Right kidney (tissue), 1 donor: ENCODE results near the gene QRFPR.
"Not testable (repeated sequence)": the region's sequence is repeated elsewhere in the genome, so short reads cannot be mapped to it uniquely, and the experiment has no call there.

ENCODE experiments used
- DNase-seq: peaks from one replicate; pipeline ENCODE4 v3.0.0-alpha.2; 2016

Gene QRFPR

DNA sequence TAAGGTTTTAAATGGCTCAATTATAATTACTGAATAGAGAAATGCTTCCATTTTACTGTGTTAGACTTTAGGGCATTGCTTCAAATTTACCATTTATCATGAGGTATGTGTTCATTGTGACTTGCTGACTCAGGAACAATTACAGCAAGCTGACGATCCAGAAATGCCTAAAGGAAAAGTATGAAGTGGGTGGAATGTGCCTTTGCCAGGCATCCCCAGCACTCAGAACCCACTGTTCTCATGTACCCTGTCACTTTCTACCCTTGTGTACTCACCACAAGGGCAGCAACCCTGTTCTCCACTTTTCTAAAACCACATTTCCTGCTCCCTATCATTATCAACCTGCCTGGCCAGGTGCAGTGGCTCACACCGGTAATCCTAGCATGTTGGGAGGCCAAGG lies 41.5 kb downstream of the QRFPR start:
- DNase-seq: no peak

DNA sequence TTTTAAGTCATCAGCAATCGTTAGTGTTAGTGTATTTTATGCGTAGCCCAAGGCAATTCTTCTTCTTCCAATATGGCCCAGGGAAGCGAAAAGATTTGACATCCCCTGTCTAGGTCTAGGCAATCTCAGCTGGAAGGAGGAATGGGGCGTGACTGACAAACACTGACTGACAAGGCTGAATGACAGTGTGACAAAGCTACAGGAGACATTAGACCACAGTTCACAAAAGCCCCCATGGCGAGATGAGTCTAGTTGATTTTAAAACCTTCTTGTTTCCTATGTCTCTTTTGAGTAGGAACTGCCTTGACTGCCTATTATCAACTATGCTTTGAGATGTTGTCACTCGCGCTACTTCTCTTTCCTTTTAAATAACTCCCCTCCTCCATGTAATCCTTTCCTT lies 42.3 kb downstream of the QRFPR start:
- no peak for DNase-seq

GRCh38 chr4:121336706-121337105 lies 44.1 kb downstream of the QRFPR start:
- no peak for DNase-seq

- no peak for DNase-seq
Measured at GRCh38 chr4:121330180-121330665, 50.6 kb downstream of the QRFPR start.

DNA sequence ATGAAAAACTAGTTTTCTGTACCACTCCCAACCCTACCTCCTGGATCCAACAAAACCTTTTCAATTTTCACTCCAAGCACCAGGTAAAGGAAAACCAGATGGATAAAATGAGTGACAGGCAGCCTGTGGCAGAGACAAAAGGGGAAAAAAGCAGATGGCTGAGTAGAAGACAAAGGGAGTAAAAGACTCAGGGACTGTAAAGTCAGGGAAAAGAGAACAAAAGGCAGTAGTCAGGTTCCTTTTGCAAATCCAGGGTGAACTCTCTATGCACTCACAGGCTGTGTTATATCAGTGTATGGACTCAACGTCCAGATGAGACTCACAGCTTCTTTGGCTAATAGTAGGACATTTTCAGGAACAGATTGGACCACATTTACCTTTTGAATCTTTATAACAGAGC lies 54.2 kb downstream of the QRFPR start:
- no peak for DNase-seq

DNA sequence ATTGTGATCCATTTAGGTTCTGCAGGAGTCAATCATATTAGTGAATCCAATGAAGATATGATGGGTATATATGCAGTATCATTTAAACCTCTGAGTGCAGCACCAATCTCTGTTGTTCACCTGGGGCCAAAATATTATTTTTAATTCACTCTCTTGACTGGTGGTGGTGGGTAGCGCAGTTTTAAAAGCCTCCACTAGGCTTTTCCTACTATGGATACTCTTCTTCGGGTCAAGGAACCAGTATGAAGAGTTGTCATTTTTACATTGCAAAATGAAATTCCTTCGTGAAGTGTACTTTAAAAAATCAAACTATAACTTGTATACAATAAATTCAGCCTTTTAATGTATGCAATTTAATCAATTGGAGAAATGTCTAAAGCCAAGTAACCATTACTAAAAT lies 56.5 kb downstream of the QRFPR start:
- no peak for DNase-seq

DNA sequence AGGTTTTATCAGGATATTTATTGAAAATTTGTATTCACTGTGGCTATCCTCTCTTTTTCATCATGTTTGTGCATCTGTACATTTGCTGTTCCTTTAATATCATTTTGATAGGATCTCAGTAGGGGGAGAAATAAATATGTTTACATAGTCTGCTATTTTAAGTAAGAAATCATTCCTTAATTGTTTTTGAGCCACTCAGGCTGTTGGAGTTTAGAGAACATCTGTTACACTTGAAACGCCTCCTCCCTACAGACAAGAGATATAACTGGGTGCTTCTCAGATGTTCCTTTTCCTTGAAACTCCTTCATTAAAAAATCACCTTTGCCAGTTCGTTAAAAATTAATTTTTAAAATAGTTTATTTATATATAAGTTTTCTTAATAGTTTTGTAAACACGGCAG lies 59.4 kb downstream of the QRFPR start:
- DNase-seq: no peak

DNA sequence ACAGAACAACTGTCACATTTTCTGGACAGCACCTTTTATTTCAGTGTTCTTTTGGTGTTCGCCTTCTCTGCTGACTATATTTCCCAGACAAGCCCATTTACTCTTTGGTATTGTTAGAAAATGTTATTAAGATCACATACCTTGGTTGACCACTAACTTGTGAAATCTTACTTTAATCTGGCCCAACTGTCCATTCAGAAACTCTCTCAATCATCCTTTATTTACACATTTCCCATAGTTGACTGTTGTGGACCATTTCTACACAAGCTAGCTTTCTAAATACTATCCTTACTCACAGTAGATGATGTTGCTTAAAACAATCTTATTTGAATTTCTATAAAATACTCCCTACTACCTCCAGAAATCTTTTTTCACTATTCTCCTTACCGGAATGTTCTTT lies 64.7 kb downstream of the QRFPR start:
- DNase-seq: no peak

- not testable (repeated sequence) for DNase-seq
Measured at GRCh38 chr4:121313430-121313829, 67.4 kb downstream of the QRFPR start.

DNA sequence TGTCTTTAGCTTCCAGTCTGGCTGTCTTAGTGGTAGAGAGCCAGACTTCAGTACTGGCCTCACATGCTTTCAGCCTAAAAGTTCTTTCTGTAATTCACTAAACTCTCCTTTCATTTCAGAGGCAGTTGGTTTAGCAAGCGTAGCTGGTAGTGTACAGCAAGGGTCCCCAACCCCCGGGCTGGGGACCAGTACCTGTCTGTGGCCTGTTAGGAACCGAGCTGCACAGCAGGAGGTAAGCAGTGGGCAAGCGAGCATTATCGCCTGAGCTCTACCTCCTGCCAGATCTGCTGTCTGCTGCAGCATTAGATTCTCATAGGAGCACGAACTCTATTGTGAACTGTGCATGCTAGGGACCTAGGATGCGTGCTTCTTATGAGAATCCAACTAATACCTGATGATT lies 72.0 kb downstream of the QRFPR start:
- no peak for DNase-seq

DNA sequence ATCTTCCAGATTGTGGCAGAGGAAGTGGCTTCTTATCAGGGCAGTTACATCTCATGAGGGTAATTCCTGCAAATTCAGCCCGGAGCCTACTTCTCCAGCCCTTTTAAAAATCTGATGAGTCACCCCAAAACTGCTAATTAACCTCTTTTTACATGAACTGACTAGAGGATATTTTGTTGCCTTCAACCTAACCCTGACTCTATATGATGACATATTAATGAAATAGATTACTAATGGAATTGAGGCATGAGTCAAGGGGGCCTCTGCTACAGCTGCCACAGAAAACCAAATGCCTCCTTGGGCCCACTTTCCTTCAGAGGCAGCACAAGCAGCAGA lies 72.5 kb downstream of the QRFPR start:
- no peak for DNase-seq

- no peak for DNase-seq
Measured at GRCh38 chr4:121307445-121308327, 73.1 kb downstream of the QRFPR start.

- DNase-seq: no peak
Measured at GRCh38 chr4:121306931-121307330, 73.9 kb downstream of the QRFPR start.

DNA sequence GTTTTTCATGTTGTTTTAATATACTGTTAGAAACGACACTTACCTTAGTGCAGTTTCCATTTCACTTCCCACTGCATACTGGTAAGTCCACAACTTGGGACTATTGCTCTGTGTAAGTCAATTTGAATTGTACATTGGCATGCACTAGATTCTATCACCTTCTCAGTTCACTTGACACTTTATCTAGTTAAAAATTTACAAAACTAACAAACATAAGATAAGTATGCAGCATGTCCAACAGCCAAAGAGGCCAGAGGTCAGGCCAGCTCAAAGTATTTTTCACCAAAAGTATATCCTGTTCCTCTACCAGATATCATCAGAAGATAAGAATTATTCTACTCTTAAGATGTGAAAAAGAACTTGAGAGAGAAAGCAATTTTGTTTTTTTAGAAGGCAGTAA lies 75.9 kb downstream of the QRFPR start:
- no peak for DNase-seq

DNA sequence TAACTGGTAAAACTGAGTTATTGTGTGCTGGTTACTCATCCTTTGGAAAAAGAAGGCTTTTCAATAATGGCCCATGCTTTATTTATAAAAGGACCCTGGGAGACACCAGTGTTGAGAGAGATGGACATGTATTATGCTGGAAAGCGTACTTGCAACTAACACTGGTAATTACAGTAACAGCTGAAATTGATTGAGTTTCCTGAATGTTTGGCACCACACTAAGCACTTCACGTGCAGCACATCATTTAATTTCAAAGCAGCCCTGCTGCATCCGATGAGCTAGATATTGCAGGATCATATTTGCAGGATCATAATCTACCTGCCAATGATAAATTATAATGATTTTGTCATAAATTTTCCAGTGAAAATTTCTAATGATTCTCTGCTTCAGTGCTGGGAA lies 81.5 kb downstream of the QRFPR start:
- DNase-seq: no peak

- no peak for DNase-seq
Measured at GRCh38 chr4:121283319-121283718, 97.5 kb downstream of the QRFPR start.

DNA sequence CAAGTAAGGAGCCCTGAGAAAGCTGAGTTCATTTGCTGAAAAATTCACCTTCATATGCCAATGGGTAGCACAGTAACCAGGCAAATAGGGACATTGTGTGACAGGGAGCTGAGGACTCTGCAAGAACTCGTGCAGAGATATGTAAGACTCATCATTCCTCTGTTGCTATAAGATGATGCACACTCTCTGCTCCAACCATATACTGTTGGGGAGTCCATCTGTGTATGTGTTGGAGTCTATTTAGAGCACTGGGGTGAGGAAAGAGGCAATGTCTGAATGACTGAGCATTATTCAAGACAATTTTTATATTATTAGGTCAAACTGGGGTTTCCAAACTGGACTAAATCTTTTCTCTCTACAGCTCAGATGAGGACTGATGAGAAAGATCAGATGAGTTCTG lies 100.4 kb downstream of the QRFPR start:
- DNase-seq: no peak

DNA sequence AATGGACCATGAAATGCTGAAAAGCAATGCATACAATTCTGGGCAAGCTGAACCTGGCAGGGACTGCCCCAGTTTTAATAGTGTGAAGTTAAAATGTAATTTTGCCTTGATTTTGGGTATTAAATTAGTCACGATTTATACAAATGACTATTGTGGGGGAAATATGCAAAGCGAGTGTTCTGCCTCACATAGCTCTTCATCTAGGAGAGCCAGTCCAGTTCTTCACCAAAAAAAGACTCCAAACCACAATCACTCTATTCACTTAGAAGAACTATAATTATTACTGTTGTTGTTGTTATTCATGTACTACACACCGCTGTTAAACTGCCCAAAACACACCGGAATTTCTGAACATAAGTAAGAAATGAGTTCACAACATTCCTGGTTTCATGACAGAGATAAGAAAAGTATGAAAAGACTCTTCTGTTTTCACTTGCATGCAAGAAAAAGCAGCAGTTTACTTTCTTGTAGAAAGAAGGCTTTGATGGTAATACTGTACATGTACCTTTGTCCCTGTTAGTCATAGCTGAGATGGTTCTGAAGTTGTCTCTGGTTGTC lies 101.9 kb downstream of the QRFPR start:
- DNase-seq: no peak
